ENCODE data around the gene SH3BP5.

The SH3BP5 gene

GRCh38 chr3:15295506-15295905 is 36.9 kb downstream of the SH3BP5 start:
- DNase-seq = no peak

- DNase-seq = no peak
Measured at GRCh38 chr3:15294929-15295328, 37.5 kb downstream of the SH3BP5 start.

- no peak for DNase-seq
Measured at GRCh38 chr3:15292765-15293522, 39.4 kb downstream of the SH3BP5 start.

DNA sequence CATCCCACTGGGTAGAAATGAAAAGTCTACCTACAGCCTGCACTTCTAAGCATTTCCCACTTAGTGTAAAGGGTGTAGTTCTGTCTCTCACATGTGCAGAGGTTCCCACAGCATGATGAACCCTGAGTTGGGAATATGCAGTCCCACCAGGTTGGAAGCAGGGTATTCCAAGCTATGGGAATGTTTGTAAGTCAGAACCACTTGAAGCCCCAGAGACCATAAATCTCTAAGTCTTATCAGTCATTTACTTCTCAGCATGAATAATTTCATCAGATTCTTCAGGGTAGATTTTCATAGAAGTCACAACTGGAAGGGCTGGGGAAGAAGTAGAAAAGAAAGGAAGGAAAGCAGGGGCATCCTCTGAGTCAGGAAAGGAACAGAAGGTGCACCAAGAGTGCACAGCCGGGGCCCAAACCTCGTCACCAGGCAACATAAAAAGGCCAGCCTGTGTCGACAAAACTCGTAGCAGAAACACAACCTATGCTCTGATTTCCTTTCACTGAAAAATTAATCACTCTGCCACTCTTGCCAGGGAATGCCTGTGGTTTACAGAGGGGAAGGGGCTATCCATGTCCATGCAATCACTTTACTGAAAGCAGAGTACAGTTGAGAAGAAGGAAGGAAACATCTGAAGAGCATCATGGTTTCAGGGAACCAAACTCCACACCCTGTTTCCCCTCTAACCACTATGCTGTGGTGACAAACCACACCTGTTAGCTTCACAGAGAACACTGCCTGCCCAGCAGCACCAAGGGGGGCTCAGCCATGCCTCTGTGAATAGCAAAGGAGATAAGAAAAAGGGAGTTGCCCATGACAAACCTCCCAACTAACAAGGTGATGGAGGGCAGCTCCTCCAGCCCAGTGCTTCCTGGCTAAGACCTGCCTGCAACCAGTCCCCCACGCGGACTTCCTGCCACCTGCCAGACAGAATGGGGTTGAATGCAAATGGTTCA is 40.5 kb downstream of the SH3BP5 start:
- DNase-seq = no peak

GRCh38 chr3:15290736-15291135 is 41.6 kb downstream of the SH3BP5 start:
- DNase-seq = no peak

- no peak for DNase-seq
Measured at GRCh38 chr3:15289661-15290060, 42.7 kb downstream of the SH3BP5 start.

DNA sequence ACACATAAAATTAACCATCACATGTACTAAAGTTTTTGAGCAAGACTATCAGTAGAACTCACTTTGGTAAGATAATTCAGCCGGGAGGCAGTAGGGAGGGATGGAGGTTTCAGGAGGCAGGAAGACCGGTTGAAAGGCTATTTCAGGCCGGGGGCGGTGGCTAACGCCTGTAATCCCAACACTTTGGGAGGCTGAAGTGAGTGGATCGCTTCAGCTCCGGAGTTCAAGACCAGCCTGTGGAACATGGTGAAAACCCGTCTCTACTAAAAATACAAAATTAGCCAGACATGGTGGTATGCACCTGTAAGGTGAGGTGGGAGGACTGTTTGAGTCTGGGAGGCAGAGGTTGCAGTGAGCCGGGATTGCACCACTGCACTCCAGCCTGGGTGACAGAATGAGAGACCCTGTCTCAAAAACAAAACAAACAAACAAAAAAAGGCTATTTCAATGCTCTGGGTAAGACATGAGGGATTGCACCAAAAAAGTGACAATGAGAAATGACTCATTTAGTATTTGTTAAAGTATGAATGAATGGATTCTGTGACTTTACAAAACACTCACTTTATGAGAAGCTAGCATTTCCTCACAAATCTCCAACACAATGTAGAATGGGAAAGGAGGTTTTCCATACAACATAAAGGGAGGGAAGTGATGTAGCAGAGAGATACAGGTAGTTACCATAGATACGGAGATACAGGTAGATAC is 43.9 kb downstream of the SH3BP5 start:
- DNase-seq = no peak

- DNase-seq = no peak
Measured at GRCh38 chr3:15287565-15288330, 44.6 kb downstream of the SH3BP5 start.

DNA sequence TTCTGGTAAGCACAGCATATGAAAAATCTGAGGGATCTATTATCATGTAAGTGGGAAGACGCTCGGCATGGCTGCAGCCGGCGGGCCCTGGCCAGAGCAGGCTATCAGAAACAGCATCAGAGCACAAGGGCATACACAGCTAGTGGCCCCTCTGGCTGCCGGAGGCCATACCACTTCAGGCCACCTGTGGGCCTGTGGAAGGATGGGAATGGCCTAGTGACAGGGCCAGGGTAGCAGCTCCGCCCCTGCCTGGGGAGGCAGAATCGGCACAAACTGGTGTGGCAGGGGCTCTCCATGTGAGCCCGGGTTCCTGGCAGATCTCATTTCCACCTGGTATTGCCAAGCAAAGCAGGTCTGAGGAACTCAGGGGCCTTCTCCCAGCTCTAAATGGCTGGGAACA is 46.4 kb downstream of the SH3BP5 start:
- DNase-seq = no peak

DNA sequence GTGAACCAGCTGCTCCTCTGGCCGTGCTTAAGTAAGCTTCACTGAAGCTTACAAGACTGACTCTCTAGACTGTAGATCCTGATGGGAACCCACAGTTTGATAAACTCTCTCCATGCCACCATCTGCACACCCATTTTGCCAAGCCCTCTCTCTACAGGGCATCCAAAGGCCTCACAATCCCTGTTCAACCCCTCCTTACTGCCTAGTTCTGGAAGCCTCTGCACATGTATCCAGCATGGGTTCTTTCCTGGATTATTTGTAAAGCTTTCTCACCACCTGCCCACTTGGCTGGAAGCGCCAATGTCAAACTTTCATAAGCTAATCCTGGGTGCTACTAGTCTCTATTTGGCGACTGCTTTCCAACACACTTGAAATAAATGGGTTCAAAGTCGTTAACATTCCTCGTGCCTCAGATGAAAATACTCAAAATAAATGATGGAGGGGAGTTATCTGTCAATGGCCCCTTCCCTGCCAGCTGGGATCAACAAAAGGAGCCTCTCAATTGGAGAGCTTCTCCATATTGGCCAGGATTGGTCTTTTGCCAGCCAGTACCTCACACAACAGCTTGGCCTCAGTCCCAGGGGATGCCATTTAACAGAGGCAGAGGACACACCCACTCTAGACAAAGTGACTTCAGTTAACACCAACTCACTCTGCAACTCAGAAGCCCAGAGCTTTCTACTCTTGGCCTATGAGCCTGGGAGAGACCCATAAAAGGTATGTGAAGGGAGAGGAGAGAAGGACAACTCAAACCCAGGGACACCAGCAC is 48.1 kb downstream of the SH3BP5 start:
- DNase-seq = peak; percentile 4

DNA sequence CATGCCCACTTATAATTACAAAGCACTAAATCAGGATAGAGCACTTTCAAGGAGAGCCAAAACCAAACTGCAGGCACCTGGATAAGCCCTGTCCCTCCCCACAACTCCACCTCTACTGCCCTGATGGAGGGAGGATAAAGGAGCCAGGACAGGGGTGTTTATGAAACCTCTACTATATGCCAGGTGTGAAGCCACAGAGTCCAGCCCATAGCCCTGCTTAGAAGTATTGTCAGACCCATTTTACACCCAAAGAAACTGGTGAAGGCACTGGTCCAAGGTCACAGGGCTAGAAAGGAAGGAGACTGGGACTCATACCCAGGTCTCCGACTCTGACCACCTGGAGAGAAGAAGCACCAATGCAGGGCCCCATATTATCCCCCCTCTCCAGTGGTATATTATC is 48.7 kb downstream of the SH3BP5 start:
- no peak for DNase-seq

DNA sequence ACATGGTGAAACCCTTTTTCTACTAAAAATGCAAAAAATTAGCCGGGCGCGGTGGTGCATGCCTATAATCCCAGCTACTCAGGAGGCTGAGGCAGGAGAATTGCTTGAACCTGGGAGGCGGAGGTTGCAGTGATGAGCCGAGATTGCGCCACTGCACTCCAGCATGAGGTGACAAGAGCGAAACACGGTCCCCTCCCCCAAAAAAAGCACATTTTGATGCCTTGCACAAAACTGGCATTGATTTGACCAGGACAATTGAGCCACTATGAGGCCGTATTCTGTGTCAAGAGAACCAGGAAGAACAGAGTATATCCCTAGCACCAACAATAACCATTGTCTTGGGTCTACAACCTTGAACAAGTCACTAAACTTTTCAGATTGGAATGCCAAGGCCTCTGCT is 50.6 kb downstream of the SH3BP5 start:
- no peak for DNase-seq

GRCh38 chr3:15280853-15281532 is 51.4 kb downstream of the SH3BP5 start:
- no peak for DNase-seq

- DNase-seq = no peak
Measured at GRCh38 chr3:15279671-15280402, 52.5 kb downstream of the SH3BP5 start.

GRCh38 chr3:15279205-15279604 is 53.2 kb downstream of the SH3BP5 start:
- no peak for DNase-seq

GRCh38 chr3:15277861-15278500 is 54.4 kb downstream of the SH3BP5 start:
- DNase-seq = no peak

- DNase-seq = no peak
Measured at GRCh38 chr3:15276028-15276724, 56.2 kb downstream of the SH3BP5 start.

- DNase-seq = no peak
Measured at GRCh38 chr3:15273227-15273626, 59.2 kb downstream of the SH3BP5 start.

Measured in DMS53 (cell line).